SK-N-SH (cell line): ENCODE results near the gene RTP2. TPM values are rescaled to one million over a fixed set of nuclear protein-coding genes. Genes with fewer than 3 reads are reported as not detected.

ENCODE experiments used
- CTCF ChIA-PET: fragments of 300-600, 350-600 bp; formaldehyde crosslinking; extraction: SDS; loops from one replicate; lab custom pipeline; 2021; lab: Yijun Ruan, JAX
- POLR2A ChIA-PET: fragments of 350-600 bp; sonication (Branson Sonifier 250); formaldehyde crosslinking; extraction: SDS; loops from one replicate; lab custom pipeline; 2020; ENCODE audit warnings: antibody characterized with exemption, inconsistent platforms; lab: Yijun Ruan, JAX
- DNase-seq: peaks from one replicate; pipeline ENCODE4 v3.0.0; 2012
- H2AFZ ChIP-seq: fragments of 200-600 bp; sonication (generic); 2 replicates; pipeline ENCODE4 v1.8.1; 2016; ENCODE audit warnings: antibody characterized with exemption, mild to moderate bottlenecking, low read depth
- H3F3A ChIP-seq: fragments of 200-600 bp; sonication (generic); replicated peaks from 2 replicates; pipeline ENCODE3; 2016; ENCODE audit warnings: antibody characterized with exemption, mild to moderate bottlenecking; ENCODE audit not compliant: insufficient read depth
- H3K27ac ChIP-seq, 2 experiments: fragments of 200-500 bp in 1 of 2; fragments of 200-600 bp in 1 of 2; sonication (Bioruptor generic) in 1 of 2; sonication (generic), shearing (Covaris generic) in 1 of 2; 2 replicates each; pipeline versions ENCODE4 v1.5.1 to v1.6.1; 2014 to 2016; ENCODE audit warnings: low read depth in 2 of 2, inconsistent platforms in 1 of 2, low read length in 1 of 2, mild to moderate bottlenecking in 1 of 2, mixed read lengths in 1 of 2
- H3K27me3 ChIP-seq: fragments of 200-600 bp; sonication (generic), shearing (Covaris generic); 2 replicates; pipeline ENCODE4 v1.6.1; 2016; ENCODE audit warnings: mixed run types; ENCODE audit not compliant: insufficient read depth
- H3K36me3 ChIP-seq, 2 experiments: fragments of 200-500 bp in 1 of 2; fragments of 200-600 bp in 1 of 2; sonication (Bioruptor generic) in 1 of 2; sonication (generic) in 1 of 2; replicated peaks in 1 of 2; 2 replicates each; pipeline versions ENCODE3 to v1.5.1; 2014 to 2016; ENCODE audit warnings: low read length in 1 of 2, mild to moderate bottlenecking in 1 of 2; ENCODE audit not compliant: insufficient read depth in 2 of 2, control insufficient read depth in 1 of 2
- H3K4me1 ChIP-seq, 2 experiments: fragments of 200-500 bp in 1 of 2; fragments of 200-600 bp in 1 of 2; sonication (Bioruptor generic) in 1 of 2; sonication (generic), shearing (Covaris generic) in 1 of 2; 2 replicates each; pipeline versions ENCODE4 v1.5.1 to v1.6.1; 2014 to 2016; ENCODE audit warnings: low read depth in 1 of 2, low read length in 1 of 2, mixed run types in 1 of 2; ENCODE audit not compliant: insufficient read depth in 2 of 2, control insufficient read depth in 1 of 2
- H3K4me2 ChIP-seq: fragments of 200-600 bp; sonication (generic), shearing (Covaris generic); 2 replicates; pipeline ENCODE4 v1.6.1; 2017; ENCODE audit warnings: mixed run types
- H3K4me3 ChIP-seq, 2 experiments: fragments of 200-500 bp in 1 of 2; fragments of 200-600 bp in 1 of 2; sonication (Bioruptor generic) in 1 of 2; sonication (generic), shearing (Covaris generic) in 1 of 2; 2 replicates each; pipeline versions ENCODE4 v1.5.1 to v1.8.1; 2014 to 2016; ENCODE audit warnings: low read depth in 2 of 2, inconsistent platforms in 1 of 2, low read length in 1 of 2, mild to moderate bottlenecking in 1 of 2, mixed read lengths in 1 of 2, moderate library complexity in 1 of 2
- H3K79me2 ChIP-seq: fragments of 200-600 bp; sonication (generic); 2 replicates; pipeline ENCODE4 v1.8.1; 2017; ENCODE audit warnings: mild to moderate bottlenecking; ENCODE audit not compliant: insufficient read depth
- H3K9ac ChIP-seq: fragments of 200-600 bp; sonication (generic); 2 replicates; pipeline ENCODE4 v1.6.1; 2017; ENCODE audit warnings: mixed run types
- H3K9me2 ChIP-seq: fragments of 200-600 bp; sonication (generic); 2 replicates; pipeline ENCODE4 v1.6.1; 2017; ENCODE audit warnings: mixed run types
- H3K9me3 ChIP-seq: fragments of 200-600 bp; sonication (generic); 2 replicates; pipeline ENCODE4 v1.6.1; 2017; ENCODE audit warnings: mixed run types, mild to moderate bottlenecking, moderate library complexity
- H4K20me1 ChIP-seq: fragments of 200-600 bp; sonication (generic); 2 replicates; pipeline ENCODE4 v1.6.1; 2017; ENCODE audit warnings: mild to moderate bottlenecking, mixed run types; ENCODE audit not compliant: insufficient read depth
- FOSL2 ChIP-seq: IDR thresholded peaks from 2 replicates; pipeline ENCODE4 v1.4.0; 2012; ENCODE audit warnings: low read depth, mild to moderate bottlenecking, moderate library complexity, borderline replicate concordance
- GABPA ChIP-seq: IDR thresholded peaks from 2 replicates; pipeline ENCODE4 v1.4.0; 2012; ENCODE audit warnings: low read depth, mild to moderate bottlenecking
- GATA2 ChIP-seq: sonication (generic); formaldehyde crosslinking; IDR thresholded peaks from 2 replicates; pipeline ENCODE4 v1.5.0; 2020; ENCODE audit warnings: mild to moderate bottlenecking, missing genetic modification reagents
- JUND ChIP-seq: IDR thresholded peaks from 2 replicates; pipeline ENCODE4 v1.4.0; 2012
- MXI1 ChIP-seq: IDR thresholded peaks from 2 replicates; pipeline ENCODE4 v1.6.1; 2012; ENCODE audit warnings: mild to moderate bottlenecking, low read depth, low read length, improper control_type of control experiment
- NFIC ChIP-seq: IDR thresholded peaks from 2 replicates; pipeline ENCODE4 v1.4.0; 2012; ENCODE audit warnings: borderline replicate concordance
- NRF1 ChIP-seq: IDR thresholded peaks from 2 replicates; pipeline ENCODE4 v1.6.1; 2012; ENCODE audit warnings: low read depth, mild to moderate bottlenecking, low read length
- RAD21 ChIP-seq: IDR thresholded peaks from 2 replicates; pipeline ENCODE4 v1.6.1; 2012; ENCODE audit warnings: mild to moderate bottlenecking, low read length
- RFX5 ChIP-seq: IDR thresholded peaks from 2 replicates; pipeline ENCODE4 v1.6.1; 2012; ENCODE audit warnings: mild to moderate bottlenecking, improper control_type of control experiment, low read length
- RXRA ChIP-seq: IDR thresholded peaks from 2 replicates; pipeline ENCODE4 v1.4.0; 2012; ENCODE audit warnings: low read depth, mild to moderate bottlenecking, borderline replicate concordance
- SIN3A ChIP-seq: IDR thresholded peaks from 2 replicates; pipeline ENCODE4 v1.6.1; 2012; ENCODE audit warnings: low read depth, mild to moderate bottlenecking, low read length, moderate library complexity, borderline replicate concordance
- YY1 ChIP-seq: IDR thresholded peaks from 2 replicates; pipeline ENCODE4 v1.4.0; 2012; ENCODE audit warnings: low read depth, mild to moderate bottlenecking
- WGBS: methylation state at CpG from one replicate; pipeline ENCODE4 v1.1.6; 2017; ENCODE audit warnings: low lambda C conversion rate; 5-methylcytosine and 5-hydroxymethylcytosine counted together
- polyA plus RNA-seq, 3 experiments: library from polyadenylated mRNA; depleted of rRNA; stranded (reverse); fragments of >200 nt; gene quantifications; 2 replicates each; pipeline ENCODE4 v1.2.3, GENCODE V29; 2012
- TF ChIP-seq, protein P1 (sequence below): IDR thresholded peaks from 2 replicates; pipeline ENCODE4 v1.4.0; 2012; ENCODE audit warnings: low read depth, borderline replicate concordance
- TF ChIP-seq, protein P2 (sequence below): fragments of 150-350 bp; IDR thresholded peaks from 2 replicates; pipeline ENCODE4 v1.6.1; 2017; ENCODE audit warnings: antibody characterized with exemption, low read length, low read depth, borderline replicate concordance
- TF ChIP-seq, protein P3 (sequence below): IDR thresholded peaks from 2 replicates; pipeline ENCODE4 v1.6.1; 2012; ENCODE audit warnings: mild to moderate bottlenecking, low read depth, low read length, moderate library complexity

RTP2 gene
- polyA plus RNA-seq, 1 of the 3 experiments (the other 2 are of a cell fraction), result 0.07 TPM

DNA sequence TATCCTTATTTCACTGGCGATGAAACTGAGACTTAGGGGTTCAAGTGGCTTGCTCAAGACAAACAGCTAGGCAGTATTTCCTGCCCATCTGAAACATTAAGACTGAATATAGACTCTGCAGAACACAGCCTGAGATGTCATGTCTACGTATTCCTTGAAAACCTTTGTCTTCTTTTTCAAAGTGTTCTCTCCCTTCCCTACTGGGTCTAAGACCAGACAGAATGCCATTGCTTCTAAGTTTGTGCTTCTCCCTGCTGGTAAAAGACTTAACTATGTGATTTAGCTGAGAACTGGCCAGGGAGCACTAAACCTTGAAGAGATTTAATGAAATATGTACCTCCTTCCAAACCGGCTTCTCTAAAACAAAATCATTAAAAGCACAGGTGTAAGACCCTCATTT is 33.0 kb upstream of the RTP2 start (continued):
- TF ChIP-seq, protein P1, sequence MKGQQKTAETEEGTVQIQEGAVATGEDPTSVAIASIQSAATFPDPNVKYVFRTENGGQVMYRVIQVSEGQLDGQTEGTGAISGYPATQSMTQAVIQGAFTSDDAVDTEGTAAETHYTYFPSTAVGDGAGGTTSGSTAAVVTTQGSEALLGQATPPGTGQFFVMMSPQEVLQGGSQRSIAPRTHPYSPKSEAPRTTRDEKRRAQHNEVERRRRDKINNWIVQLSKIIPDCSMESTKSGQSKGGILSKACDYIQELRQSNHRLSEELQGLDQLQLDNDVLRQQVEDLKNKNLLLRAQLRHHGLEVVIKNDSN, result no peak
- no peak for TF ChIP-seq RFX5
- TF ChIP-seq RXRA, result no peak
- no peak for TF ChIP-seq SIN3A
- no peak for TF ChIP-seq NRF1
- TF ChIP-seq GATA2 (CRISPR knock-in tag), result no peak
- TF ChIP-seq YY1, result no peak
- TF ChIP-seq FOSL2, result no peak
- TF ChIP-seq MXI1, result no peak
- TF ChIP-seq NFIC, result no peak
- TF ChIP-seq, protein P2, sequence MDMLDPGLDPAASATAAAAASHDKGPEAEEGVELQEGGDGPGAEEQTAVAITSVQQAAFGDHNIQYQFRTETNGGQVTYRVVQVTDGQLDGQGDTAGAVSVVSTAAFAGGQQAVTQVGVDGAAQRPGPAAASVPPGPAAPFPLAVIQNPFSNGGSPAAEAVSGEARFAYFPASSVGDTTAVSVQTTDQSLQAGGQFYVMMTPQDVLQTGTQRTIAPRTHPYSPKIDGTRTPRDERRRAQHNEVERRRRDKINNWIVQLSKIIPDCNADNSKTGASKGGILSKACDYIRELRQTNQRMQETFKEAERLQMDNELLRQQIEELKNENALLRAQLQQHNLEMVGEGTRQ, result no peak
- no peak for TF ChIP-seq GABPA
- TF ChIP-seq JUND, result no peak
- TF ChIP-seq, all 33 proteins: peak for 0

DNA sequence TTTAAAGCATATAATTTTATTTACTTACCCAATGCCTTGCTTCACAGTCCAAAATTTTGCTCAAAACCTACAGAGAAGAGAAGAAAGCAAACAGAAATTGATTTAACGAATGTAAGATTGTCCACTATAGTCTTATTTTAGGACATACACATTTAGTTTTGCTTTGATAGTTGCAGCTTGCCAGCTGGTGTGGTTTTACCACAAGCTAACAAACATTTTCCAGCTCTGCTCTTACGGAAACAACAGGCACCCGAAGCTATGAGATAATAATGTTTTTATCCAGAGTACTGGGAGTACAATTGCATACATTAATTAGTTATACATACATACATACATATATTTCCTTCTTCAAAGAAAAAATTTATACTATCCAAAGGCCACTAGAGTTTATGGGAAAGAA is 32.5 kb upstream of the RTP2 start:
- POLR2A ChIA-PET, result no interaction called here

More for the DNA sequence above, 32.5 kb upstream of the RTP2 start:
- WGBS, result 83% methylated on average over 3 of the region's 3 CpGs
- Histone ChIP-seq H3K9ac (no peak overlapping the region), H3K4me1 (peaks cover 17 to 19% of the 10 kb centered on the region in 2 experiments; a peak in 3 of 4 replicates), H3K9me2 (no peaks in the 10 kb centered on the region), H3K27me3 (no peaks in the 10 kb centered on the region), H3K4me2 (no peak overlapping the region), H4K20me1 (peaks cover 17% of the 10 kb centered on the region; the same call in 1 of the 2 replicates), H3F3A (peaks cover 13% of the 10 kb centered on the region), H3K79me2 (peaks cover 55% of the 10 kb centered on the region), H3K36me3 (peaks cover 39 to 47% of the 10 kb centered on the region in 2 experiments), H3K9me3 (no peaks in the 10 kb centered on the region), H3K27ac (no peak overlapping the region), H2AFZ (no peak overlapping the region), H3K4me3 (no peak overlapping the region)
- CTCF ChIA-PET, result interaction anchor here (1.0 to 1.5 kb wide), 4 partner anchors 13 to 1414 kb away, joined by 3 to 5 read pairs (median 3); no protein-coding TSS in a partner anchor
- DNase-seq, result no peak
- TF ChIP-seq, protein P3, sequence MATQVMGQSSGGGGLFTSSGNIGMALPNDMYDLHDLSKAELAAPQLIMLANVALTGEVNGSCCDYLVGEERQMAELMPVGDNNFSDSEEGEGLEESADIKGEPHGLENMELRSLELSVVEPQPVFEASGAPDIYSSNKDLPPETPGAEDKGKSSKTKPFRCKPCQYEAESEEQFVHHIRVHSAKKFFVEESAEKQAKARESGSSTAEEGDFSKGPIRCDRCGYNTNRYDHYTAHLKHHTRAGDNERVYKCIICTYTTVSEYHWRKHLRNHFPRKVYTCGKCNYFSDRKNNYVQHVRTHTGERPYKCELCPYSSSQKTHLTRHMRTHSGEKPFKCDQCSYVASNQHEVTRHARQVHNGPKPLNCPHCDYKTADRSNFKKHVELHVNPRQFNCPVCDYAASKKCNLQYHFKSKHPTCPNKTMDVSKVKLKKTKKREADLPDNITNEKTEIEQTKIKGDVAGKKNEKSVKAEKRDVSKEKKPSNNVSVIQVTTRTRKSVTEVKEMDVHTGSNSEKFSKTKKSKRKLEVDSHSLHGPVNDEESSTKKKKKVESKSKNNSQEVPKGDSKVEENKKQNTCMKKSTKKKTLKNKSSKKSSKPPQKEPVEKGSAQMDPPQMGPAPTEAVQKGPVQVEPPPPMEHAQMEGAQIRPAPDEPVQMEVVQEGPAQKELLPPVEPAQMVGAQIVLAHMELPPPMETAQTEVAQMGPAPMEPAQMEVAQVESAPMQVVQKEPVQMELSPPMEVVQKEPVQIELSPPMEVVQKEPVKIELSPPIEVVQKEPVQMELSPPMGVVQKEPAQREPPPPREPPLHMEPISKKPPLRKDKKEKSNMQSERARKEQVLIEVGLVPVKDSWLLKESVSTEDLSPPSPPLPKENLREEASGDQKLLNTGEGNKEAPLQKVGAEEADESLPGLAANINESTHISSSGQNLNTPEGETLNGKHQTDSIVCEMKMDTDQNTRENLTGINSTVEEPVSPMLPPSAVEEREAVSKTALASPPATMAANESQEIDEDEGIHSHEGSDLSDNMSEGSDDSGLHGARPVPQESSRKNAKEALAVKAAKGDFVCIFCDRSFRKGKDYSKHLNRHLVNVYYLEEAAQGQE, result no peak
- TF ChIP-seq RXRA (no peak), RAD21 (no peak), YY1 (no peak)
- TF ChIP-seq, protein P1, result no peak
- TF ChIP-seq, all 33 proteins: peak for 0
